HepG2 (cell line): Measurements from ENCODE around the gene AGRP. TPM values are rescaled to one million over a fixed set of nuclear protein-coding genes. Genes with fewer than 3 reads are reported as not detected.
A peak's percentile ranks its signal among the peaks of the same experiment; 100 is the strongest.

ENCODE experiments used
- ARHGAP35 ChIP-seq: sonication (generic); formaldehyde crosslinking; IDR thresholded peaks from 2 replicates; pipeline ENCODE4 v1.9.0; 2022; ENCODE audit warnings: mild to moderate bottlenecking, inconsistent platforms, moderate library complexity, missing genetic modification reagents, borderline replicate concordance
- ATF7-NPFF ChIP-seq: sonication (generic); formaldehyde crosslinking; IDR thresholded peaks from 2 replicates; pipeline ENCODE4 v1.8.1; 2023; ENCODE audit warnings: mild to moderate bottlenecking, low read depth, missing genetic modification reagents, moderate library complexity
- CCAR2 ChIP-seq: fragments of 200-400 bp; formaldehyde crosslinking; optimal IDR thresholded peaks from 2 replicates; pipeline ENCODE3; 2018; ENCODE audit warnings: low read depth, mild to moderate bottlenecking, low read length, moderate library complexity
- ETV5 ChIP-seq: IDR thresholded peaks from 2 replicates; pipeline ENCODE4 v1.6.1; 2018; ENCODE audit warnings: missing biosample characterization, missing genetic modification reagents, inconsistent platforms, borderline replicate concordance
- HDAC6 ChIP-seq: fragments of 200-600 bp; sonication (generic); IDR thresholded peaks from 2 replicates; pipeline ENCODE4 v1.7.0; 2017; ENCODE audit warnings: mild to moderate bottlenecking, antibody characterized with exemption, low read length, low read depth
- HES4 ChIP-seq: sonication (generic); formaldehyde crosslinking; IDR thresholded peaks from 2 replicates; pipeline ENCODE4 v1.9.0; 2021; ENCODE audit warnings: mild to moderate bottlenecking, missing genetic modification reagents, borderline replicate concordance
- KLF6 ChIP-seq: IDR thresholded peaks from 2 replicates; pipeline ENCODE4 v1.8.0; 2016; ENCODE audit warnings: missing biosample characterization, missing genetic modification reagents
- PHF21A ChIP-seq: sonication (generic); formaldehyde crosslinking; IDR thresholded peaks from 2 replicates; pipeline ENCODE4 v1.5.0; 2020; ENCODE audit warnings: mild to moderate bottlenecking, missing genetic modification reagents
- PPARG ChIP-seq: conservative IDR thresholded peaks from 2 replicates; pipeline ENCODE4 v1.6.1; 2016; ENCODE audit warnings: missing biosample characterization, missing genetic modification reagents
- RXRA ChIP-seq: sonication (generic); formaldehyde crosslinking; IDR thresholded peaks from 2 replicates; pipeline ENCODE4 v1.5.1; 2020; ENCODE audit warnings: missing genetic modification reagents
- SRSF1 ChIP-seq: fragments of 200-400 bp; formaldehyde crosslinking; optimal IDR thresholded peaks from 2 replicates; pipeline ENCODE3; 2017; ENCODE audit warnings: mild to moderate bottlenecking, low read depth, low read length, moderate library complexity
- TBP ChIP-seq: sonication (generic); formaldehyde crosslinking; IDR thresholded peaks from 2 replicates; pipeline ENCODE4 v1.5.0; 2020; ENCODE audit warnings: missing genetic modification reagents
- ZFY ChIP-seq: sonication (generic); formaldehyde crosslinking; IDR thresholded peaks from 2 replicates; pipeline ENCODE4 v1.4.0; 2020; ENCODE audit warnings: missing genetic modification reagents
- ZNF224 ChIP-seq: sonication (generic); formaldehyde crosslinking; IDR thresholded peaks from 2 replicates; pipeline ENCODE4 v1.5.0; 2020; ENCODE audit warnings: mild to moderate bottlenecking, missing genetic modification reagents
- ZNF354B ChIP-seq: sonication (generic); formaldehyde crosslinking; IDR thresholded peaks from 2 replicates; pipeline ENCODE4 v1.8.0; 2022; ENCODE audit warnings: mild to moderate bottlenecking, missing genetic modification reagents
- ZNF468 ChIP-seq: sonication (generic); formaldehyde crosslinking; IDR thresholded peaks from 2 replicates; pipeline ENCODE4 v1.8.0; 2022; ENCODE audit warnings: mild to moderate bottlenecking, moderate library complexity, missing genetic modification reagents
- ZNF572 ChIP-seq: sonication (generic); formaldehyde crosslinking; IDR thresholded peaks from 2 replicates; pipeline ENCODE4 v1.5.1; 2020; ENCODE audit warnings: mild to moderate bottlenecking, missing genetic modification reagents
- ZNF878 ChIP-seq: sonication (generic); formaldehyde crosslinking; IDR thresholded peaks from 2 replicates; pipeline ENCODE4 v1.8.1; 2023; ENCODE audit warnings: mild to moderate bottlenecking, missing genetic modification reagents, moderate library complexity
- ZSCAN20 ChIP-seq: sonication (generic); formaldehyde crosslinking; IDR thresholded peaks from 2 replicates; pipeline ENCODE4 v1.4.0; 2020; ENCODE audit warnings: missing genetic modification reagents, mild to moderate bottlenecking, borderline replicate concordance
- polyA plus RNA-seq, 8 experiments: library from polyadenylated mRNA; depleted of rRNA in 3 of 8; stranded (reverse) in 7 of 8; unstranded in 1 of 8; fragments of >200 nt; fragmentation: Illumina TruSeq in 4 of 8; extraction: Trizol in 4 of 8; gene quantifications; 2 replicates each; pipeline versions ENCODE4 v1.2.1 to v1.2.3, GENCODE V29; 2011 to 2016; ENCODE audit warnings: low read depth in 4 of 8, missing spikeins in 1 of 8, mixed read lengths in 1 of 8; ENCODE audit not compliant: insufficient read depth in 1 of 8
- total RNA-seq, 5 experiments: library from RNA; depleted of rRNA; stranded (reverse); fragments of >200 nt; fragmentation: Illumina TruSeq; extraction: Trizol; gene quantifications; 2 replicates each; pipeline ENCODE4 v1.2.3, GENCODE V29; 2016; ENCODE audit warnings: low read depth in 1 of 5
- TF ChIP-seq, protein P1 (sequence below): sonication (generic); formaldehyde crosslinking; IDR thresholded peaks from 2 replicates; pipeline ENCODE4 v1.4.0; 2020; ENCODE audit warnings: missing genetic modification reagents
- TF ChIP-seq, protein P2 (sequence below): sonication (generic); formaldehyde crosslinking; IDR thresholded peaks from 2 replicates; pipeline ENCODE4 v1.4.0; 2020; ENCODE audit warnings: missing genetic modification reagents, borderline replicate concordance
- TF ChIP-seq, protein P3 (sequence below): sonication (generic); formaldehyde crosslinking; IDR thresholded peaks from 2 replicates; pipeline ENCODE4 v1.5.1; 2020; ENCODE audit warnings: mild to moderate bottlenecking, moderate library complexity, missing genetic modification reagents

Gene AGRP
- total and polyA plus RNA-seq, 2 of the 13 experiments (the other 11 are each of a cell fraction or from before 2014, with no cell fraction given): not detected

DNA sequence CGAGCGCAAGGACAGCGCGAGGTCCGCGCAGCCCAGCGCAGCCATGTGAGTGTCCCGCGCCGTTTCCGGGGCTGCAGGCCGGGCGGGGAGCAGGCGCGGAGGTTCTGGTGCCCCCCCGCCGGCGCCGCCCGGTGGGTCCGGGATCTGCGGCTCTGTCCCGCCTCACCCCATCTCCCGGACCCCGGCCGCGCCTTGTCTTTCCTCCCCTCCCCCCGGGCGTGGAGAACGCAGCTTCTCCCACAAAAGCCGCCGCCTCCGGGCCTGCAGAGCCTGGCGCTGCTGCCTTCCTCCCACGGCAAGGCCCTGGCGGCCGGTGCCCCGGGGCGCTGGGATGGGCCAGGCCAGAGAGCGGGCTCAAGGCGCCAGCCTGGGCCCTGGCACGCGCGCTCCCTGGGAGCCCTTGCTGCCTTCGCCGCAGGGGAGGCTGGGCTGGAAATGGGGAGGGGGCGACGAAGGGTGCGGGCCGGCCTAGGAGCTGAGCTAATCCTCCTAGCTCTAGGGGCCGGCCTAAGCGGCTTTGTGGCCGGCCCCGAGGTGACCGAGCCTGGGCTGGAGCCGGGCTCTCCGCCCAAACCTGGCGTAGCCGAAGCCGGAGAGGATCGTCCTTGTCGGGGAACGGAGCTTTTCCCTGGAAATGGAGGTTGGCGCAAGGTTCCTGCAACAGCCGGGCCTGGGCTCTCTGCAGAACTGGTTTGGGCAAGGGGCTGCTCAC, 45.7 kb upstream of the AGRP start (continued):
- no peak; the same call in 1 of the 2 replicates for TF ChIP-seq HES4
- peak; percentile 91 for TF ChIP-seq ZFY
- peak; percentile 68; the same call in 1 of the 2 replicates for TF ChIP-seq ZNF224
- TF ChIP-seq HDAC6: no peak
- TF ChIP-seq ZSCAN20 (CRISPR knock-in tag): peak; percentile 42; the same call in 1 of the 2 replicates
- TF ChIP-seq ZNF468 (CRISPR knock-in tag): no peak
- TF ChIP-seq ZNF354B (CRISPR knock-in tag): 0 out of 2 replicates have a peak, but pooled peaks have one; percentile 68
- TF ChIP-seq CCAR2: no peak
- TF ChIP-seq RXRA: peak; percentile 6; the same call in 1 of the 2 replicates
- peak; percentile 24 for TF ChIP-seq SRSF1
- TF ChIP-seq, protein P1, sequence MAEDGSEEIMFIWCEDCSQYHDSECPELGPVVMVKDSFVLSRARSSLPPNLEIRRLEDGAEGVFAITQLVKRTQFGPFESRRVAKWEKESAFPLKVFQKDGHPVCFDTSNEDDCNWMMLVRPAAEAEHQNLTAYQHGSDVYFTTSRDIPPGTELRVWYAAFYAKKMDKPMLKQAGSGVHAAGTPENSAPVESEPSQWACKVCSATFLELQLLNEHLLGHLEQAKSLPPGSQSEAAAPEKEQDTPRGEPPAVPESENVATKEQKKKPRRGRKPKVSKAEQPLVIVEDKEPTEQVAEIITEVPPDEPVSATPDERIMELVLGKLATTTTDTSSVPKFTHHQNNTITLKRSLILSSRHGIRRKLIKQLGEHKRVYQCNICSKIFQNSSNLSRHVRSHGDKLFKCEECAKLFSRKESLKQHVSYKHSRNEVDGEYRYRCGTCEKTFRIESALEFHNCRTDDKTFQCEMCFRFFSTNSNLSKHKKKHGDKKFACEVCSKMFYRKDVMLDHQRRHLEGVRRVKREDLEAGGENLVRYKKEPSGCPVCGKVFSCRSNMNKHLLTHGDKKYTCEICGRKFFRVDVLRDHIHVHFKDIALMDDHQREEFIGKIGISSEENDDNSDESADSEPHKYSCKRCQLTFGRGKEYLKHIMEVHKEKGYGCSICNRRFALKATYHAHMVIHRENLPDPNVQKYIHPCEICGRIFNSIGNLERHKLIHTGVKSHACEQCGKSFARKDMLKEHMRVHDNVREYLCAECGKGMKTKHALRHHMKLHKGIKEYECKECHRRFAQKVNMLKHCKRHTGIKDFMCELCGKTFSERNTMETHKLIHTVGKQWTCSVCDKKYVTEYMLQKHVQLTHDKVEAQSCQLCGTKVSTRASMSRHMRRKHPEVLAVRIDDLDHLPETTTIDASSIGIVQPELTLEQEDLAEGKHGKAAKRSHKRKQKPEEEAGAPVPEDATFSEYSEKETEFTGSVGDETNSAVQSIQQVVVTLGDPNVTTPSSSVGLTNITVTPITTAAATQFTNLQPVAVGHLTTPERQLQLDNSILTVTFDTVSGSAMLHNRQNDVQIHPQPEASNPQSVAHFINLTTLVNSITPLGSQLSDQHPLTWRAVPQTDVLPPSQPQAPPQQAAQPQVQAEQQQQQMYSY (CRISPR knock-in tag): peak; percentile 26
- TF ChIP-seq ZNF572: peak; percentile 92; the same call in 1 of the 2 replicates
- TF ChIP-seq KLF6 (CRISPR knock-in tag): peak; percentile 66
- TF ChIP-seq, protein P2, sequence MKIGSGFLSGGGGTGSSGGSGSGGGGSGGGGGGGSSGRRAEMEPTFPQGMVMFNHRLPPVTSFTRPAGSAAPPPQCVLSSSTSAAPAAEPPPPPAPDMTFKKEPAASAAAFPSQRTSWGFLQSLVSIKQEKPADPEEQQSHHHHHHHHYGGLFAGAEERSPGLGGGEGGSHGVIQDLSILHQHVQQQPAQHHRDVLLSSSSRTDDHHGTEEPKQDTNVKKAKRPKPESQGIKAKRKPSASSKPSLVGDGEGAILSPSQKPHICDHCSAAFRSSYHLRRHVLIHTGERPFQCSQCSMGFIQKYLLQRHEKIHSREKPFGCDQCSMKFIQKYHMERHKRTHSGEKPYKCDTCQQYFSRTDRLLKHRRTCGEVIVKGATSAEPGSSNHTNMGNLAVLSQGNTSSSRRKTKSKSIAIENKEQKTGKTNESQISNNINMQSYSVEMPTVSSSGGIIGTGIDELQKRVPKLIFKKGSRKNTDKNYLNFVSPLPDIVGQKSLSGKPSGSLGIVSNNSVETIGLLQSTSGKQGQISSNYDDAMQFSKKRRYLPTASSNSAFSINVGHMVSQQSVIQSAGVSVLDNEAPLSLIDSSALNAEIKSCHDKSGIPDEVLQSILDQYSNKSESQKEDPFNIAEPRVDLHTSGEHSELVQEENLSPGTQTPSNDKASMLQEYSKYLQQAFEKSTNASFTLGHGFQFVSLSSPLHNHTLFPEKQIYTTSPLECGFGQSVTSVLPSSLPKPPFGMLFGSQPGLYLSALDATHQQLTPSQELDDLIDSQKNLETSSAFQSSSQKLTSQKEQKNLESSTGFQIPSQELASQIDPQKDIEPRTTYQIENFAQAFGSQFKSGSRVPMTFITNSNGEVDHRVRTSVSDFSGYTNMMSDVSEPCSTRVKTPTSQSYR (CRISPR knock-in tag): peak; percentile 57; the same call in 1 of the 2 replicates
- TF ChIP-seq ZNF878 (CRISPR knock-in tag): no peak
- peak; percentile 54 for TF ChIP-seq PHF21A (CRISPR knock-in tag)
- peak; percentile 72; the same call in 1 of the 2 replicates for TF ChIP-seq ATF7-NPFF (CRISPR knock-in tag)
- 0 out of 2 replicates have a peak, but pooled peaks have one; percentile 71 for TF ChIP-seq ARHGAP35
- no peak for TF ChIP-seq ETV5 (CRISPR knock-in tag)
- 0 out of 2 replicates have a peak, but pooled peaks have one; percentile 3 for TF ChIP-seq TBP
- TF ChIP-seq, protein P3, sequence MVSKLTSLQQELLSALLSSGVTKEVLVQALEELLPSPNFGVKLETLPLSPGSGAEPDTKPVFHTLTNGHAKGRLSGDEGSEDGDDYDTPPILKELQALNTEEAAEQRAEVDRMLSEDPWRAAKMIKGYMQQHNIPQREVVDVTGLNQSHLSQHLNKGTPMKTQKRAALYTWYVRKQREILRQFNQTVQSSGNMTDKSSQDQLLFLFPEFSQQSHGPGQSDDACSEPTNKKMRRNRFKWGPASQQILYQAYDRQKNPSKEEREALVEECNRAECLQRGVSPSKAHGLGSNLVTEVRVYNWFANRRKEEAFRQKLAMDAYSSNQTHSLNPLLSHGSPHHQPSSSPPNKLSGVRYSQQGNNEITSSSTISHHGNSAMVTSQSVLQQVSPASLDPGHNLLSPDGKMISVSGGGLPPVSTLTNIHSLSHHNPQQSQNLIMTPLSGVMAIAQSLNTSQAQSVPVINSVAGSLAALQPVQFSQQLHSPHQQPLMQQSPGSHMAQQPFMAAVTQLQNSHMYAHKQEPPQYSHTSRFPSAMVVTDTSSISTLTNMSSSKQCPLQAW (CRISPR knock-in tag): no peak
- no peak for TF ChIP-seq PPARG
